HCT116 (cell line): ENCODE data around the gene BPIFB6. TPM values are rescaled to one million over a fixed set of nuclear protein-coding genes. Genes with fewer than 3 reads are reported as not detected.

ENCODE experiments used
- ATAC-seq: fragments of 200-7000 bp; cut with Tn5 transposase; 2 replicates; pipeline ENCODE4 v1.9.1; 2020; ENCODE audit warnings: mild to moderate bottlenecking, moderate library complexity
- BruUV-seq: library from RNA; stranded (reverse); fragments of 400-500 nt; replicated peaks from 2 replicates; lab custom pipeline; 2021; lab: Mats Ljungman, UMichigan
- CTCF ChIA-PET: fragments of 300-600 bp; sonication (Branson Sonifier 250); formaldehyde crosslinking; loops from one replicate; lab custom pipeline; 2021; ENCODE audit warnings: antibody characterized with exemption; lab: Charles Lee
- POLR2A ChIA-PET: fragments of 300-600, 350-600 bp; sonication (Branson Sonifier 250); formaldehyde crosslinking; loops from one replicate; lab custom pipeline; 2021; ENCODE audit warnings: antibody characterized with exemption; lab: Charles Lee
- RAD21 ChIA-PET, 2 experiments: fragments of 300-600 bp; sonication (Branson Sonifier 250); formaldehyde crosslinking; loops; one replicate each; lab custom pipeline; 2023; ENCODE audit warnings: low total read pairs in 2 of 2; ENCODE audit not compliant: uncharacterized antibody in 2 of 2, unreplicated experiment in 2 of 2, low non-redundant PET in 1 of 2; lab: Charles Lee
- DNase-seq: peaks from one replicate; pipeline ENCODE4 v3.0.0-alpha.2; 2010; ENCODE audit warnings: low read depth, low spot score
- H2AFZ ChIP-seq: fragments of 200-600 bp; shearing (Covaris generic), sonication (generic); 2 replicates; pipeline ENCODE4 v1.6.1; 2017; ENCODE audit warnings: low read depth, mixed run types, mixed read lengths, antibody characterized with exemption, low read length; ENCODE audit not compliant: poor library complexity, severe bottlenecking
- H3K27ac ChIP-seq: 2 replicates; pipeline ENCODE4 v1.5.1; 2012; ENCODE audit warnings: low read depth, low read length
- H3K27me3 ChIP-seq: fragments of 200-600 bp; sonication (generic); 2 replicates; pipeline ENCODE4 v1.6.1; 2016; ENCODE audit warnings: mixed run types, low read length, mixed read lengths; ENCODE audit not compliant: insufficient read depth
- H3K36me3 ChIP-seq, 2 experiments: fragments of 200-500 bp in 1 of 2; fragments of 200-600 bp in 1 of 2; sonication (Bioruptor generic) in 1 of 2; sonication (generic) in 1 of 2; 2 replicates each; pipeline versions ENCODE4 v1.5.1 to v1.6.1; 2014 to 2016; ENCODE audit warnings: low read length in 2 of 2, inconsistent platforms in 1 of 2, mixed read lengths in 1 of 2, mixed run types in 1 of 2; ENCODE audit not compliant: insufficient read depth in 2 of 2, control insufficient read depth in 1 of 2
- H3K4me1 ChIP-seq, 2 experiments: fragments of 200-600 bp in 1 of 2; sonication (generic) in 1 of 2; 2 replicates each; pipeline versions ENCODE4 v1.5.1 to v1.6.1; 2012 to 2017; ENCODE audit warnings: low read length in 2 of 2, inconsistent platforms in 1 of 2, mild to moderate bottlenecking in 1 of 2, mixed read lengths in 1 of 2, mixed run types in 1 of 2, moderate library complexity in 1 of 2; ENCODE audit not compliant: insufficient read depth in 2 of 2, control insufficient read depth in 1 of 2
- H3K4me2 ChIP-seq: fragments of 200-600 bp; sonication (generic); 2 replicates; pipeline ENCODE4 v1.6.1; 2017; ENCODE audit warnings: mixed run types, low read length, mixed read lengths
- H3K4me3 ChIP-seq, 2 experiments: fragments of 200-600 bp in 1 of 2; sonication (generic) in 1 of 2; replicated peaks in 1 of 2; 2 replicates each; pipeline ENCODE4 v1.5.1; 2011 to 2016; ENCODE audit warnings: low read length in 2 of 2, control low read depth in 1 of 2, low read depth in 1 of 2, mild to moderate bottlenecking in 1 of 2, mixed read lengths in 1 of 2, mixed run types in 1 of 2
- H3K79me2 ChIP-seq: fragments of 200-600 bp; sonication (generic); 2 replicates; pipeline ENCODE4 v1.6.1; 2017; ENCODE audit warnings: mild to moderate bottlenecking, mixed run types, low read length, moderate library complexity, mixed read lengths; ENCODE audit not compliant: insufficient read depth
- H3K9ac ChIP-seq: fragments of 200-600 bp; sonication (generic); 2 replicates; pipeline ENCODE4 v1.6.1; 2016; ENCODE audit warnings: low read length, mixed read lengths
- H3K9me2 ChIP-seq: fragments of 200-600 bp; sonication (generic), shearing (Covaris generic); 2 replicates; pipeline ENCODE4 v1.6.1; 2017; ENCODE audit warnings: mixed run types, mild to moderate bottlenecking, moderate library complexity; ENCODE audit not compliant: insufficient read depth
- H3K9me3 ChIP-seq, 2 experiments: fragments of 200-500 bp in 1 of 2; fragments of 200-600 bp in 1 of 2; sonication (Bioruptor generic) in 1 of 2; sonication (generic) in 1 of 2; 2 replicates each; pipeline ENCODE4 v1.6.1; 2014 to 2017; ENCODE audit warnings: low read length in 2 of 2, mixed read lengths in 2 of 2, inconsistent platforms in 1 of 2, low read depth in 1 of 2, mild to moderate bottlenecking in 1 of 2, mixed run types in 1 of 2, moderate library complexity in 1 of 2; ENCODE audit not compliant: control insufficient read depth in 1 of 2, insufficient read depth in 1 of 2
- H4K20me1 ChIP-seq: fragments of 200-600 bp; sonication (generic), shearing (Covaris generic); 2 replicates; pipeline ENCODE4 v1.6.1; 2017; ENCODE audit warnings: mixed run types, mild to moderate bottlenecking, moderate library complexity; ENCODE audit not compliant: insufficient read depth
- CBX3 ChIP-seq: IDR thresholded peaks from 2 replicates; pipeline ENCODE4 v1.6.1; 2012; ENCODE audit warnings: low read depth
- CEBPB ChIP-seq: IDR thresholded peaks from 2 replicates; pipeline ENCODE4 v1.6.1; 2012; ENCODE audit warnings: low read depth
- EGR1 ChIP-seq: IDR thresholded peaks from 2 replicates; pipeline ENCODE4 v1.6.1; 2012; ENCODE audit warnings: low read depth
- ELF1 ChIP-seq: IDR thresholded peaks from 2 replicates; pipeline ENCODE4 v1.6.1; 2012; ENCODE audit warnings: low read depth, borderline replicate concordance
- EZH2 ChIP-seq: fragments of 200-600 bp; sonication (generic); IDR thresholded peaks from 2 replicates; pipeline ENCODE4 v1.6.1; 2017; ENCODE audit warnings: antibody characterized with exemption, mixed run types
- EZH2phosphoT487 ChIP-seq: fragments of 200-600 bp; IDR thresholded peaks from 2 replicates; pipeline ENCODE4 v1.6.1; 2018; ENCODE audit warnings: antibody characterized with exemption, borderline replicate concordance
- FOSL1 ChIP-seq: IDR thresholded peaks from 2 replicates; pipeline ENCODE4 v1.6.1; 2012; ENCODE audit warnings: low read depth
- JUND ChIP-seq: IDR thresholded peaks from 2 replicates; pipeline ENCODE4 v1.6.1; 2012
- POLR2A ChIP-seq: IDR thresholded peaks from 2 replicates; pipeline ENCODE4 v1.7.0; 2011; ENCODE audit warnings: borderline replicate concordance; ENCODE audit not compliant: insufficient read depth, insufficient read length; ENCODE audit errors: extremely low read depth
- POLR2AphosphoS5 ChIP-seq: IDR thresholded peaks from 2 replicates; pipeline ENCODE4 v1.6.1; 2011; ENCODE audit warnings: mild to moderate bottlenecking, low read depth, low read length, moderate library complexity
- RAD21 ChIP-seq: IDR thresholded peaks from 2 replicates; pipeline ENCODE4 v1.6.1; 2012; ENCODE audit warnings: low read depth, mild to moderate bottlenecking
- SP1 ChIP-seq: IDR thresholded peaks from 2 replicates; pipeline ENCODE4 v1.6.1; 2012; ENCODE audit warnings: low read depth
- SRF ChIP-seq: IDR thresholded peaks from 2 replicates; pipeline ENCODE4 v1.6.1; 2012; ENCODE audit warnings: low read depth
- YY1 ChIP-seq: IDR thresholded peaks from 2 replicates; pipeline ENCODE4 v1.6.1; 2011; ENCODE audit warnings: low read length, low read depth, moderate library complexity, mild to moderate bottlenecking; ENCODE audit not compliant: insufficient replicate concordance; ENCODE audit errors: extremely low read depth
- ZFX ChIP-seq: fragments of 450-650 bp; IDR thresholded peaks from 2 replicates; pipeline ENCODE4 v1.6.1; 2017
- ZNF274 ChIP-seq: fragments of 200-500 bp; sonication (Bioruptor generic); IDR thresholded peaks from 2 replicates; pipeline ENCODE4 v1.6.1; 2014; ENCODE audit warnings: mild to moderate bottlenecking, low read depth, low read length, inconsistent platforms
- intact Hi-C: fragments of 100-400 bp; cut with micrococcal nuclease; formaldehyde crosslinking; loops from 2 replicates; pipeline ENCODE4 v1.10.0; 2022
- total RNA-seq: library from RNA; stranded (reverse); gene quantifications from one replicate; pipeline ENCODE4 v1.2.1, GENCODE V29; 2021; ENCODE audit not compliant: unreplicated experiment
- TF ChIP-seq, protein P1 (sequence below): IDR thresholded peaks from 2 replicates; pipeline ENCODE4 v1.6.1; 2012
- TF ChIP-seq, protein P2 (sequence below): IDR thresholded peaks from 2 replicates; pipeline ENCODE4 v1.6.1; 2012
- TF ChIP-seq, protein P3 (sequence below), 3 experiments: fragments of 200-600 bp in 1 of 3; sonication (generic) in 1 of 3; IDR thresholded peaks in 2 of 3; conservative IDR thresholded peaks in 1 of 3; 2 replicates each; pipeline ENCODE4 v1.5.1; 2012 to 2017; ENCODE audit warnings: low read depth in 2 of 3, low read length in 2 of 3, antibody characterized with exemption in 1 of 3, borderline replicate concordance in 1 of 3, control low read depth in 1 of 3, mild to moderate bottlenecking in 1 of 3, mixed read lengths in 1 of 3, mixed run types in 1 of 3, moderate library complexity in 1 of 3; ENCODE audit not compliant: insufficient read depth in 1 of 3
- TF ChIP-seq, protein P4 (sequence below): IDR thresholded peaks from 2 replicates; pipeline ENCODE4 v1.6.1; 2012; ENCODE audit warnings: low read depth

The BPIFB6 gene
- total RNA-seq, 1 experiment from 2014 or later, result not detected

DNA sequence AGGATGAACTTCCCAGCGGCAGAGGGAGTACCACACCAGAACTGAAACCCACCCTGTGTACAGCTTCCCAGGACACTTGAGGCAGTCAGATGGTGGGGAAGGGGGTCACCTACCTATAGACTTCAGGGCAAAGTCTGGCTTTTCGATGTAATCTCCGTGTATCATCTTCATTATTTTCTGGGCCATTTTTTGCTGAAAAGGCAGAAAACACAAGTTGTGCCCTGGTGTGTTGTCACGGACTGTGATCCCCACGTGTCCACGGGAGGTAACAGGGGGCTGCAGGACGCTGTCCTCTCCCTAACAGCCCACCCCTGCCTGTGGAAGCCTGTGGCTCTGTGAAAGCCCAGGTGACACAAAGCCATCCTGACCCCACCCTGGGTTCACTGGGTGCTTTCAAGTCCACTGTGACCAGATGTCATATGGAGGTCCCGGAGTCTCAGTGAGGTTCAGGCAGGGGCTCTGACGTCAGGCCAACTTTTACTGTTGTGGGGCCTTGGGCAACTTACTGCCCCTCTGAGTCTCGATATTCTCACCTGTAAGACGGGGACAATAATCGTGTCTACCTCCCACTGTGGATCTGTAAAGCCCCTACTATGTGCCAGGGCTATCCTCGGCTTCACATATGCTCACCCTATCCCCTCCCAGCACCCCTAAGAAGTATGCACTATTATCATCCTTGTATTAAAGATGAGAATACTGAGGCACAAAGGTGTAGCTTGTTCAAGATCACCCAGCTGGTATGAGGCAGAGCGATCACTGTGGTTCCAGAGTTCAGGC is 41.8 kb upstream of the BPIFB6 start:
- no TSS peak for BruUV-seq
- no peaks in the 10 kb centered on the region for H3K9me3 ChIP-seq
- H3K4me2 ChIP-seq, result no peak overlapping the region
- no peaks in the 10 kb centered on the region for H3K36me3 ChIP-seq
- H3K9me2 ChIP-seq, result no peaks in the 10 kb centered on the region
- no peaks in the 10 kb centered on the region for H3K27me3 ChIP-seq
- intact Hi-C loops, result no loop called here
- no peak overlapping the region for H2AFZ ChIP-seq
- no peak overlapping the region for H3K4me3 ChIP-seq
- DNase-seq, result no peak
- RAD21 ChIA-PET, result no interaction called here
- TF ChIP-seq YY1 (no peak), CBX3 (no peak), CEBPB (no peak), EGR1 (no peak), EZH2 (no peak), ZFX (no peak), POLR2AphosphoS5 (no peak), ELF1 (no peak), JUND (no peak), FOSL1 (no peak), SP1 (no peak), POLR2A (no peak), SRF (no peak), EZH2phosphoT487 (no peak), ZNF274 (no peak), RAD21 (no peak)
- TF ChIP-seq, protein P1, sequence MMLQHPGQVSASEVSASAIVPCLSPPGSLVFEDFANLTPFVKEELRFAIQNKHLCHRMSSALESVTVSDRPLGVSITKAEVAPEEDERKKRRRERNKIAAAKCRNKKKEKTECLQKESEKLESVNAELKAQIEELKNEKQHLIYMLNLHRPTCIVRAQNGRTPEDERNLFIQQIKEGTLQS, result no peak
- TF ChIP-seq, protein P2, sequence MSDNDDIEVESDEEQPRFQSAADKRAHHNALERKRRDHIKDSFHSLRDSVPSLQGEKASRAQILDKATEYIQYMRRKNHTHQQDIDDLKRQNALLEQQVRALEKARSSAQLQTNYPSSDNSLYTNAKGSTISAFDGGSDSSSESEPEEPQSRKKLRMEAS, result no peak
- TF ChIP-seq, protein P3, sequence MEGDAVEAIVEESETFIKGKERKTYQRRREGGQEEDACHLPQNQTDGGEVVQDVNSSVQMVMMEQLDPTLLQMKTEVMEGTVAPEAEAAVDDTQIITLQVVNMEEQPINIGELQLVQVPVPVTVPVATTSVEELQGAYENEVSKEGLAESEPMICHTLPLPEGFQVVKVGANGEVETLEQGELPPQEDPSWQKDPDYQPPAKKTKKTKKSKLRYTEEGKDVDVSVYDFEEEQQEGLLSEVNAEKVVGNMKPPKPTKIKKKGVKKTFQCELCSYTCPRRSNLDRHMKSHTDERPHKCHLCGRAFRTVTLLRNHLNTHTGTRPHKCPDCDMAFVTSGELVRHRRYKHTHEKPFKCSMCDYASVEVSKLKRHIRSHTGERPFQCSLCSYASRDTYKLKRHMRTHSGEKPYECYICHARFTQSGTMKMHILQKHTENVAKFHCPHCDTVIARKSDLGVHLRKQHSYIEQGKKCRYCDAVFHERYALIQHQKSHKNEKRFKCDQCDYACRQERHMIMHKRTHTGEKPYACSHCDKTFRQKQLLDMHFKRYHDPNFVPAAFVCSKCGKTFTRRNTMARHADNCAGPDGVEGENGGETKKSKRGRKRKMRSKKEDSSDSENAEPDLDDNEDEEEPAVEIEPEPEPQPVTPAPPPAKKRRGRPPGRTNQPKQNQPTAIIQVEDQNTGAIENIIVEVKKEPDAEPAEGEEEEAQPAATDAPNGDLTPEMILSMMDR (IDR thresholded peaks at IDR 0.05 in 2 of 3, conservative IDR thresholded peaks at IDR 0.05 in 1 of 3; ENCODE audit: borderline replicate concordance in 1 of 3, insufficient read depth in 1 of 3, low read depth in 2 of 3, low read length in 2 of 3), result no peak
- TF ChIP-seq, protein P4, sequence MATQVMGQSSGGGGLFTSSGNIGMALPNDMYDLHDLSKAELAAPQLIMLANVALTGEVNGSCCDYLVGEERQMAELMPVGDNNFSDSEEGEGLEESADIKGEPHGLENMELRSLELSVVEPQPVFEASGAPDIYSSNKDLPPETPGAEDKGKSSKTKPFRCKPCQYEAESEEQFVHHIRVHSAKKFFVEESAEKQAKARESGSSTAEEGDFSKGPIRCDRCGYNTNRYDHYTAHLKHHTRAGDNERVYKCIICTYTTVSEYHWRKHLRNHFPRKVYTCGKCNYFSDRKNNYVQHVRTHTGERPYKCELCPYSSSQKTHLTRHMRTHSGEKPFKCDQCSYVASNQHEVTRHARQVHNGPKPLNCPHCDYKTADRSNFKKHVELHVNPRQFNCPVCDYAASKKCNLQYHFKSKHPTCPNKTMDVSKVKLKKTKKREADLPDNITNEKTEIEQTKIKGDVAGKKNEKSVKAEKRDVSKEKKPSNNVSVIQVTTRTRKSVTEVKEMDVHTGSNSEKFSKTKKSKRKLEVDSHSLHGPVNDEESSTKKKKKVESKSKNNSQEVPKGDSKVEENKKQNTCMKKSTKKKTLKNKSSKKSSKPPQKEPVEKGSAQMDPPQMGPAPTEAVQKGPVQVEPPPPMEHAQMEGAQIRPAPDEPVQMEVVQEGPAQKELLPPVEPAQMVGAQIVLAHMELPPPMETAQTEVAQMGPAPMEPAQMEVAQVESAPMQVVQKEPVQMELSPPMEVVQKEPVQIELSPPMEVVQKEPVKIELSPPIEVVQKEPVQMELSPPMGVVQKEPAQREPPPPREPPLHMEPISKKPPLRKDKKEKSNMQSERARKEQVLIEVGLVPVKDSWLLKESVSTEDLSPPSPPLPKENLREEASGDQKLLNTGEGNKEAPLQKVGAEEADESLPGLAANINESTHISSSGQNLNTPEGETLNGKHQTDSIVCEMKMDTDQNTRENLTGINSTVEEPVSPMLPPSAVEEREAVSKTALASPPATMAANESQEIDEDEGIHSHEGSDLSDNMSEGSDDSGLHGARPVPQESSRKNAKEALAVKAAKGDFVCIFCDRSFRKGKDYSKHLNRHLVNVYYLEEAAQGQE, result no peak
- peaks cover 0 to 5% of the 10 kb centered on the region in 2 experiments; a peak in 1 of 4 replicates for H3K4me1 ChIP-seq
- no peak for ATAC-seq
- H3K79me2 ChIP-seq, result no peaks in the 10 kb centered on the region
- CTCF ChIA-PET, result no interaction called here
- no peaks in the 10 kb centered on the region for H4K20me1 ChIP-seq
- POLR2A ChIA-PET, result no interaction called here
- no peak overlapping the region for H3K27ac ChIP-seq
- H3K9ac ChIP-seq, result no peak overlapping the region
